Glutamatergic neuron (in vitro differentiated cells): ENCODE data around the gene LMF1. TPM values are rescaled to one million over a fixed set of nuclear protein-coding genes. Genes with fewer than 3 reads are reported as not detected.

Experiments used
- DNase-seq: peaks from one replicate; pipeline ENCODE4 v3.0.0; 2022
- H3K27ac Mint-ChIP-seq: one replicate; pipeline ENCODE4 v1.8.0; 2020; ENCODE audit warnings: mild to moderate bottlenecking, mixed read lengths, inconsistent platforms; ENCODE audit not compliant: unreplicated experiment
- H3K27me3 Mint-ChIP-seq: one replicate; pipeline ENCODE4 v1.8.0; 2020; ENCODE audit warnings: mild to moderate bottlenecking, moderate library complexity, mixed read lengths, inconsistent platforms; ENCODE audit not compliant: unreplicated experiment
- H3K36me3 Mint-ChIP-seq: one replicate; pipeline ENCODE4 v1.8.0; 2020; ENCODE audit warnings: mild to moderate bottlenecking, mixed read lengths, inconsistent platforms; ENCODE audit not compliant: unreplicated experiment
- H3K4me1 Mint-ChIP-seq: one replicate; pipeline ENCODE4 v1.8.0; 2020; ENCODE audit warnings: mild to moderate bottlenecking, low read depth, mixed read lengths, inconsistent platforms; ENCODE audit not compliant: unreplicated experiment
- H3K4me3 Mint-ChIP-seq: one replicate; pipeline ENCODE4 v1.8.0; 2020; ENCODE audit warnings: mild to moderate bottlenecking, mixed read lengths, inconsistent platforms; ENCODE audit not compliant: unreplicated experiment
- H3K9me3 Mint-ChIP-seq: one replicate; pipeline ENCODE4 v1.8.0; 2020; ENCODE audit warnings: mild to moderate bottlenecking, moderate library complexity, mixed read lengths, inconsistent platforms; ENCODE audit not compliant: unreplicated experiment
- CTCF ChIP-seq: fragments of 200-600 bp; sonication (generic); IDR thresholded peaks from one replicate; pipeline ENCODE4 v1.5.0; 2021; ENCODE audit not compliant: partially characterized antibody, unreplicated experiment
- total RNA-seq: library from RNA; stranded (reverse); fragmentation: NEBNext Ultra II Directional; extraction: Animal tissue kit (Norgen Biotek cat#: 25700); gene quantifications from one replicate; pipeline ENCODE4 v1.2.1, GENCODE V29; 2021; ENCODE audit not compliant: unreplicated experiment

Gene LMF1
- total RNA-seq, 1 donor from 2014 or later: 17.4 TPM

GRCh38 chr16:931626-932500 is 38.9 kb downstream of the LMF1 start:
- no peaks in the 10 kb centered on the region for H3K27me3 Mint-ChIP-seq
- peaks cover 6% of the 10 kb centered on the region for H3K4me1 Mint-ChIP-seq
- no peaks in the 10 kb centered on the region for H3K9me3 Mint-ChIP-seq
- DNase-seq: no peak
- no peak overlapping the region for H3K4me3 Mint-ChIP-seq
- H3K27ac Mint-ChIP-seq: no peak overlapping the region
- H3K36me3 Mint-ChIP-seq: no peaks in the 10 kb centered on the region
- TF ChIP-seq CTCF: no peak

- peaks cover 5% of the 10 kb centered on the region for H3K36me3 Mint-ChIP-seq
- H3K9me3 Mint-ChIP-seq: peaks cover 2% of the 10 kb centered on the region
- no peak for DNase-seq
- TF ChIP-seq CTCF: no peak
- H3K27me3 Mint-ChIP-seq: no peaks in the 10 kb centered on the region
- peaks cover 6% of the 10 kb centered on the region for H3K4me1 Mint-ChIP-seq
- no peak overlapping the region for H3K4me3 Mint-ChIP-seq
- no peak overlapping the region for H3K27ac Mint-ChIP-seq
Measured at GRCh38 chr16:931171-931570, 39.6 kb downstream of the LMF1 start.

- H3K27ac Mint-ChIP-seq: no peak overlapping the region
- DNase-seq: no peak
- no peak overlapping the region for H3K4me3 Mint-ChIP-seq
Measured at GRCh38 chr16:930511-930910, 40.3 kb downstream of the LMF1 start.

GRCh38 chr16:930076-930475 is 40.7 kb downstream of the LMF1 start:
- peaks cover 6% of the 10 kb centered on the region for H3K4me1 Mint-ChIP-seq
- H3K27ac Mint-ChIP-seq: no peak overlapping the region
- no peaks in the 10 kb centered on the region for H3K27me3 Mint-ChIP-seq
- H3K36me3 Mint-ChIP-seq: peaks cover 11% of the 10 kb centered on the region
- DNase-seq: no peak
- no peak for TF ChIP-seq CTCF
- H3K4me3 Mint-ChIP-seq: no peak overlapping the region
- peaks cover 4% of the 10 kb centered on the region for H3K9me3 Mint-ChIP-seq

More at GRCh38 chr16:930511-930910, 40.3 kb downstream of the LMF1 start:
- H3K36me3 Mint-ChIP-seq: peaks cover 10% of the 10 kb centered on the region
- TF ChIP-seq CTCF: no peak
- H3K9me3 Mint-ChIP-seq: peaks cover 4% of the 10 kb centered on the region
- H3K4me1 Mint-ChIP-seq: peaks cover 6% of the 10 kb centered on the region
- no peaks in the 10 kb centered on the region for H3K27me3 Mint-ChIP-seq
